HepG2 (cell line): ENCODE measurements around the gene FAT1. TPM values are rescaled to one million over a fixed set of nuclear protein-coding genes. Genes with fewer than 3 reads are reported as not detected.

Experiments
- ATAC-seq: fragments of 200-7000 bp; cut with Tn5 transposase; 3 replicates; pipeline ENCODE4 v1.9.1; 2020; ENCODE audit warnings: mild to moderate bottlenecking, moderate library complexity
- BruUV-seq: library from RNA; stranded (reverse); fragments of 400-500 nt; replicated peaks from 2 replicates; lab custom pipeline; 2021; lab: Mats Ljungman, UMichigan
- CTCF ChIA-PET: fragments of 300-600 bp; formaldehyde crosslinking; extraction: SDS; loops from one replicate; lab custom pipeline; 2021; ENCODE audit warnings: low total read pairs, inconsistent platforms, low intra/inter-chr PET ratio; lab: Yijun Ruan, JAX
- POLR2A ChIA-PET: fragments of 350-600 bp; sonication (Branson Sonifier 250); formaldehyde crosslinking; loops from one replicate; lab custom pipeline; 2020; ENCODE audit warnings: antibody characterized with exemption, inconsistent platforms; lab: Yijun Ruan, JAX
- DNase-seq: peaks from one replicate; pipeline ENCODE4 v3.0.0-alpha.2; 2015; ENCODE audit warnings: low spot score
- FAIRE-seq: peaks from 3 replicates; lab custom pipeline; 2011; peaks lifted over from hg19 to GRCh38; lab: Jason Lieb, UNC
- H2AFZ ChIP-seq: one replicate; pipeline ENCODE4 v1.6.1; 2011; ENCODE audit warnings: low read length, inconsistent platforms
- H3K27ac ChIP-seq: fragments of 300-600 bp; 3 replicates; pipeline ENCODE4 v1.8.0; 2011; ENCODE audit warnings: mixed run types, mild to moderate bottlenecking, mixed read lengths, low read length, inconsistent platforms; ENCODE audit not compliant: insufficient read depth; ENCODE audit errors: extremely low read length
- H3K27me3 ChIP-seq, 2 experiments: fragments of 200-600 bp in 1 of 2; 2 replicates in 1 of 2; 3 replicates in 1 of 2; pipeline versions ENCODE4 v1.6.0 to v1.8.0; 2011; ENCODE audit warnings: low read length in 2 of 2, mild to moderate bottlenecking in 2 of 2, moderate library complexity in 2 of 2, inconsistent platforms in 1 of 2; ENCODE audit not compliant: insufficient read depth in 2 of 2, control insufficient read depth in 1 of 2
- H3K36me3 ChIP-seq, 2 experiments: fragments of 200-600 bp in 1 of 2; replicated peaks in 1 of 2; 2 replicates in 1 of 2; 3 replicates in 1 of 2; pipeline versions ENCODE4 v1.5.1 to v1.8.0; 2011; ENCODE audit warnings: low read length in 2 of 2, inconsistent platforms in 1 of 2; ENCODE audit not compliant: insufficient read depth in 2 of 2, control insufficient read depth in 1 of 2
- H3K4me1 ChIP-seq: 2 replicates; pipeline ENCODE4 v1.5.1; 2012; ENCODE audit warnings: low read length, inconsistent platforms; ENCODE audit not compliant: insufficient read depth
- H3K4me2 ChIP-seq: 2 replicates; pipeline ENCODE4 v1.6.0; 2011; ENCODE audit warnings: low read depth, low read length, inconsistent platforms
- H3K4me3 ChIP-seq, 3 experiments: fragments of 200-600 bp in 1 of 3; sonication (generic), shearing (Covaris generic) in 1 of 3; replicated peaks in 1 of 3; 2 replicates each; pipeline ENCODE4 v1.5.1; 2011 to 2016; ENCODE audit warnings: low read length in 3 of 3, inconsistent platforms in 2 of 3, low read depth in 2 of 3, mild to moderate bottlenecking in 2 of 3, control low read depth in 1 of 3, mixed read lengths in 1 of 3; ENCODE audit not compliant: insufficient read depth in 1 of 3
- H3K79me2 ChIP-seq: one replicate; pipeline ENCODE4 v1.6.1; 2011; ENCODE audit warnings: low read length, inconsistent platforms; ENCODE audit not compliant: insufficient read depth
- H3K9ac ChIP-seq: 2 replicates; pipeline ENCODE4 v1.6.0; 2011; ENCODE audit warnings: mild to moderate bottlenecking, low read depth, low read length, inconsistent platforms; ENCODE audit not compliant: insufficient read depth
- H3K9me3 ChIP-seq: 2 replicates; pipeline ENCODE4 v1.5.1; 2012; ENCODE audit warnings: mild to moderate bottlenecking, low read length
- H4K20me1 ChIP-seq: 2 replicates; pipeline ENCODE4 v1.6.0; 2011; ENCODE audit warnings: inconsistent platforms, mild to moderate bottlenecking, low read length, moderate library complexity; ENCODE audit not compliant: insufficient read depth
- EZH2 ChIP-seq: conservative IDR thresholded peaks from 2 replicates; pipeline ENCODE4 v1.6.1; 2012; ENCODE audit warnings: mild to moderate bottlenecking, low read depth, low read length, moderate library complexity
- HDAC1 ChIP-seq: sonication (generic); formaldehyde crosslinking; IDR thresholded peaks from 2 replicates; pipeline ENCODE4 v1.5.1; 2020; ENCODE audit warnings: mild to moderate bottlenecking, missing genetic modification reagents
- HOXA5 ChIP-seq: sonication (generic); formaldehyde crosslinking; IDR thresholded peaks from 2 replicates; pipeline ENCODE4 v1.4.0; 2020; ENCODE audit warnings: missing genetic modification reagents
- MBNL3 ChIP-seq: fragments of 250-450 bp; sonication (Bioruptor Pico); conservative IDR thresholded peaks from 2 replicates; pipeline ENCODE4 v1.8.0; 2022; ENCODE audit warnings: mild to moderate bottlenecking, inconsistent platforms
- MEIS1 ChIP-seq: sonication (generic); formaldehyde crosslinking; IDR thresholded peaks from 2 replicates; pipeline ENCODE4 v1.9.0; 2021; ENCODE audit warnings: mild to moderate bottlenecking, missing genetic modification reagents, moderate library complexity, borderline replicate concordance
- MLXIP ChIP-seq: sonication (generic); formaldehyde crosslinking; IDR thresholded peaks from 2 replicates; pipeline ENCODE4 v1.9.0; 2021; ENCODE audit warnings: missing genetic modification reagents, borderline replicate concordance
- NRL ChIP-seq: sonication (generic); formaldehyde crosslinking; IDR thresholded peaks from 2 replicates; pipeline ENCODE4 v1.5.0; 2020; ENCODE audit warnings: missing genetic modification reagents, mild to moderate bottlenecking, moderate library complexity, borderline replicate concordance
- POLR2A ChIP-seq, 2 experiments: IDR thresholded peaks; 2 replicates each; pipeline ENCODE4 v1.6.1; 2011; ENCODE audit warnings: low read depth in 2 of 2, low read length in 2 of 2, mild to moderate bottlenecking in 1 of 2, moderate library complexity in 1 of 2; ENCODE audit not compliant: insufficient read depth in 1 of 2
- SP140L ChIP-seq: sonication (generic); formaldehyde crosslinking; IDR thresholded peaks from 2 replicates; pipeline ENCODE4 v1.4.0; 2020; ENCODE audit warnings: missing genetic modification reagents, borderline replicate concordance
- SRSF9 ChIP-seq: fragments of 200-400 bp; formaldehyde crosslinking; IDR thresholded peaks from 2 replicates; pipeline ENCODE4 v1.6.1; 2018; ENCODE audit warnings: borderline replicate concordance, mild to moderate bottlenecking, low read depth, low read length; ENCODE audit not compliant: insufficient read depth, poor library complexity, severe bottlenecking
- TAF15 ChIP-seq: fragments of 200-400 bp; formaldehyde crosslinking; IDR thresholded peaks from one replicate; pipeline ENCODE4 v1.6.1; 2018; ENCODE audit warnings: mild to moderate bottlenecking, low read depth, low read length; ENCODE audit not compliant: poor library complexity, severe bottlenecking
- ZBTB26 ChIP-seq: IDR thresholded peaks from 2 replicates; pipeline ENCODE4 v1.6.1; 2016; ENCODE audit warnings: missing compliant biosample characterization, missing genetic modification reagents, borderline replicate concordance
- ZBTB8A ChIP-seq: sonication (generic); formaldehyde crosslinking; IDR thresholded peaks from 2 replicates; pipeline ENCODE4 v1.4.0; 2020; ENCODE audit warnings: mild to moderate bottlenecking, low read depth, missing genetic modification reagents, borderline replicate concordance
- ZNF337 ChIP-seq: sonication (generic); formaldehyde crosslinking; IDR thresholded peaks from 2 replicates; pipeline ENCODE4 v1.5.1; 2020; ENCODE audit warnings: missing genetic modification reagents, low read depth, mild to moderate bottlenecking, borderline replicate concordance
- ZNF574 ChIP-seq: sonication (generic); formaldehyde crosslinking; IDR thresholded peaks from 2 replicates; pipeline ENCODE4 v1.4.0; 2020; ENCODE audit warnings: missing genetic modification reagents
- ZNF792 ChIP-seq: IDR thresholded peaks from 2 replicates; pipeline ENCODE4 v1.6.1; 2016
- WGBS: methylation state at CpG from one replicate; pipeline ENCODE4 v1.1.6; 2017; ENCODE audit warnings: low lambda C conversion rate; 5-methylcytosine and 5-hydroxymethylcytosine counted together
- in situ Hi-C: cut with HindIII; loops from 2 replicates; pipeline ENCODE4 v1.10.0; 2017; ENCODE audit warnings: low pct_unique_long_range_greater_than_20kb; ENCODE audit not compliant: extremely low pct_ligation_motif_present
- intact Hi-C: fragments of 100-400 bp; cut with micrococcal nuclease; formaldehyde crosslinking; loops from one replicate; pipeline ENCODE4 v1.10.0; 2022; ENCODE audit not compliant: unreplicated experiment
- polyA plus RNA-seq, 8 experiments: library from polyadenylated mRNA; depleted of rRNA in 3 of 8; stranded (reverse) in 7 of 8; unstranded in 1 of 8; fragments of >200 nt; fragmentation: Illumina TruSeq in 4 of 8; extraction: Trizol in 4 of 8; gene quantifications; 2 replicates each; pipeline versions ENCODE4 v1.2.1 to v1.2.3, GENCODE V29; 2011 to 2016; ENCODE audit warnings: low read depth in 4 of 8, missing spikeins in 1 of 8, mixed read lengths in 1 of 8; ENCODE audit not compliant: insufficient read depth in 1 of 8
- total RNA-seq, 5 experiments: library from RNA; depleted of rRNA; stranded (reverse); fragments of >200 nt; fragmentation: Illumina TruSeq; extraction: Trizol; gene quantifications; 2 replicates each; pipeline ENCODE4 v1.2.3, GENCODE V29; 2016; ENCODE audit warnings: low read depth in 1 of 5

FAT1 gene
- total and polyA plus RNA-seq, 2 of the 13 experiments (the other 11 are each of a cell fraction or from before 2014, with no cell fraction given): 185 to 216 TPM

GRCh38 chr4:186733778-186734177 is 10.1 kb upstream of the FAT1 start (continued):
- no peak for TF ChIP-seq MLXIP (CRISPR knock-in tag)
- no peak for TF ChIP-seq ZBTB8A (CRISPR knock-in tag)
- no peak for TF ChIP-seq HDAC1 (CRISPR knock-in tag)

- in situ Hi-C loops: loop anchor here (25.0 kb wide), 1 partner anchor 207 kb away; no protein-coding TSS in a partner anchor
- FAIRE-seq: no peak
- ChIA-PET CTCF (no interaction called here), POLR2A (interaction anchor here (1.9 kb wide), 1 partner anchor 35 kb away, joined by 4 read pairs; no protein-coding TSS in a partner anchor)
- H2AFZ ChIP-seq: no peak overlapping the region
- peaks cover 67% of the 10 kb centered on the region for H3K4me1 ChIP-seq
- no peaks in the 10 kb centered on the region for H4K20me1 ChIP-seq
- TF ChIP-seq ZNF337 (CRISPR knock-in tag) (no peak), SP140L (CRISPR knock-in tag) (no peak), NRL (CRISPR knock-in tag) (no peak), POLR2A (IDR thresholded peaks at IDR 0.05; ENCODE audit: insufficient read depth in 1 of 2, low read depth in 2 of 2, low read length in 2 of 2) (no peak), TAF15 (no peak), EZH2 (no peak), MEIS1 (no peak), MBNL3 (CRISPR knock-in tag) (no peak), HOXA5 (CRISPR knock-in tag) (no peak), SRSF9 (no peak), ZNF574 (no peak), ZBTB26 (CRISPR knock-in tag) (no peak), ZNF792 (CRISPR knock-in tag) (no peak)
- peaks cover 19% of the 10 kb centered on the region for H3K79me2 ChIP-seq
- no peak overlapping the region for H3K27ac ChIP-seq
- ATAC-seq: no peak
- no peaks in the 10 kb centered on the region; a peak in 1 of 5 replicates for H3K27me3 ChIP-seq
- H3K9me3 ChIP-seq: no peaks in the 10 kb centered on the region
- H3K4me3 ChIP-seq: no peak overlapping the region
- intact Hi-C loops: no loop called here
- H3K4me2 ChIP-seq: no peak overlapping the region
- BruUV-seq: no TSS peak
- WGBS: 80% methylated on average over 5 of the region's 5 CpGs
- no peak overlapping the region for H3K9ac ChIP-seq
- DNase-seq: no peak
- no peaks in the 10 kb centered on the region for H3K36me3 ChIP-seq
These were observed 7.0 kb upstream of the FAT1 start for GRCh38 chr4:186730621-186731020.
